Effector memory CD4-positive, alpha-beta T cell (primary cell): ENCODE results near the gene CAPN11.

Source experiments
- DNase-seq, 3 donors: peaks; one replicate each; pipeline ENCODE4 v3.0.0-alpha.2; 2020
- H3K27ac ChIP-seq: 2 replicates; pipeline ENCODE4 v1.7.0; 2013; ENCODE audit warnings: mild to moderate bottlenecking, low read length, moderate library complexity; ENCODE audit not compliant: insufficient read depth, poor library complexity, severe bottlenecking
- H3K27me3 ChIP-seq: replicated peaks from 2 replicates; pipeline ENCODE4 v1.7.0; 2013; ENCODE audit warnings: mild to moderate bottlenecking, low read length; ENCODE audit not compliant: insufficient read depth, control insufficient read depth, poor library complexity, severe bottlenecking
- H3K36me3 ChIP-seq: 2 replicates; pipeline ENCODE4 v1.7.0; 2013; ENCODE audit warnings: mild to moderate bottlenecking, low read length, moderate library complexity; ENCODE audit not compliant: control insufficient read depth, insufficient read depth
- H3K4me1 ChIP-seq: 2 replicates; pipeline ENCODE4 v1.7.0; 2013; ENCODE audit warnings: low read length, mild to moderate bottlenecking; ENCODE audit not compliant: control insufficient read depth, insufficient read depth, poor library complexity, severe bottlenecking
- H3K4me3 ChIP-seq: 2 replicates; pipeline ENCODE4 v1.7.0; 2013; ENCODE audit warnings: low read length, low read depth, mild to moderate bottlenecking; ENCODE audit not compliant: insufficient read depth, poor library complexity, severe bottlenecking
- H3K9me3 ChIP-seq: 2 replicates; pipeline ENCODE4 v1.7.0; 2013; ENCODE audit warnings: mild to moderate bottlenecking, low read length, moderate library complexity; ENCODE audit not compliant: control insufficient read depth
- total RNA-seq, 3 donors: gene quantifications; one replicate each; lab custom pipeline; 2026; lab: John Stamatoyannopoulos, UW

Gene CAPN11
- total RNA-seq: 0 to 1.0 (median 0) reads per million in 3 donors

DNA sequence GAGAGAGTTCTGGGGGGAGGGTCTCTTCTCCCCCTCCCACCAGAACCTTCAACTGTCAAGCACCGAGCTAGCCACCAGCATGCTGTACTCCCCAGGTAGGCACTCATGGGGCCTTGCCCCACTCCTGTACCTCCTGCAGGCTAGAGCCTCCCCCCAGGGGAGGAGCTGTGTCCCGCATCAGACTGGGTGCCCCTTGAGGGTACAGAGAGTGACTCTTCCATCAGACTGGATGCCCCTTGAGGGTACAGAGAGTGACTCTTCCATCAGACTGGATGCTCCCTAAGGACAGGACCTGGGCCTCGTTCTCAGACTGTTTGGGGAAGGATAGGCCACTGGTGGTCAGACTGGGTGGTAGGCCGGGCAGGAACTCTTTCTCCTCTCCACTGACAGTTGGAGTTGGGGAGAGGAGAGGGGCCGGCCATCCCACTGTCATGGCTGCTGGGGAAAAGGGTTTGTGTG lies at the start of gene CAPN11:
TSS of gene CAPN11 (plus strand) at position 51 of the 459 bp plus-strand sequence. CDS start at position 80, 29 bp downstream.
- Histone ChIP-seq H3K27me3 (no peaks in the 10 kb centered on the region), H3K4me3 (no peak within 1 kb of the TSS), H3K36me3 (no peaks in the 10 kb centered on the region), H3K4me1 (no peaks in the 10 kb centered on the region), H3K27ac (no peak within 1 kb of the TSS), H3K9me3 (no peaks in the 10 kb centered on the region)
- DNase-seq: no peak

DNA sequence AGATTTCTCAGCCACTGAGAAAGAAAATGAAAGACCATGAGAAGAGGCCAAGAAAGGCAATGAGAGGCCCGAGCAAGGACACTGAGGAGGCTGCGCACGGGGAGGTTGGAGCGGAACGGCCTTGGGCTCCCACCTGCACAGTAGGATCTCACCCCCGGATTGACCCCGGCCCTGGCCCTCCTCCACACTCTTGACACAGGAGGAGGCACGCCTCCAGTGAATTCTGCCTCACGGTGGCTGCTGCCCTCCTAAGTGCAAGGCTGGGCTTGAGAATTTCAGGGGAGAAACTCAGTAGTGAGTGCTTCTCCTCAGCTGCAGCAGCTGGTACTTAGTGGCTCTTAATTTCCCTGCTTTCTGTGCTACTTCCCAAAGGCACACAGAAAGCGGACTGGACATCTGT lies 49.4 kb upstream of the CAPN11 start:
- Histone ChIP-seq H3K9me3 (no peaks in the 10 kb centered on the region), H3K27ac (no peak overlapping the region), H3K36me3 (peaks cover 49% of the 10 kb centered on the region), H3K4me3 (no peak overlapping the region), H3K4me1 (no peaks in the 10 kb centered on the region), H3K27me3 (no peaks in the 10 kb centered on the region)
- no peak for DNase-seq

DNA sequence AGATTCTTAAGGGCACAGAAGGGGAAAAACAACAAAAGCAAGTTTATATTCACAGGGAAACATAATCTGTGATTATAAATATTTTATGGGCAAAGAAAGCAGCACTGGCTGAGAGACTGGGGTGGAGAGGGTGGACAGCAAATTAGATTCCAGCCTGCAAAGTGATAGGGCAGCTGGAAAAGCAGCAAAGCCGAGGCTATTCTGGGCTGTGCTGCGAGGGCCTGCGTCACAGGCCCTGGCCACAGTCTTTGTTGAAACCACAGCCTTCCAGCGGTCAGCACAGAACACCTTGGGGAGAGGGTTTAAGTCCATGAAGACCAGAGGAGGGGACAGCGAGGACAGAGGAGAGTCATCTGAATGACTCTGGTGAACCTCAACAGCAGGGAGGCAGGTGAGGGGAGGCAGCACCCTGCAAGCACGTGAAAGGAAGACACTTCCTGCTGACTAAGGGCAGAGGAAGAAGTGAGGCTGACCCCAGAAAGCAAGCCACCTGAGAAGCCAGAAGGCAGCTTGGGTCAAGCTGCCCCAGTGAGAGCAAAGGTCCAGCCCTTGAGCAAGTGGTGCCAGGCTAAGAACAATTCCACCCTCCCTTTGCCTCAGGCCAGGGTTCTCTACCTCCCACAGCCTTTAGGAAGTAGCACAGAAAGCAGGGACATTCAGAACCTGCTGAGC lies 48.5 kb upstream of the CAPN11 start:
- Histone ChIP-seq H3K4me1 (no peaks in the 10 kb centered on the region), H3K27ac (no peak overlapping the region), H3K36me3 (peaks cover 53% of the 10 kb centered on the region), H3K9me3 (no peaks in the 10 kb centered on the region), H3K27me3 (no peaks in the 10 kb centered on the region), H3K4me3 (no peak overlapping the region)
- no peak for DNase-seq

DNA sequence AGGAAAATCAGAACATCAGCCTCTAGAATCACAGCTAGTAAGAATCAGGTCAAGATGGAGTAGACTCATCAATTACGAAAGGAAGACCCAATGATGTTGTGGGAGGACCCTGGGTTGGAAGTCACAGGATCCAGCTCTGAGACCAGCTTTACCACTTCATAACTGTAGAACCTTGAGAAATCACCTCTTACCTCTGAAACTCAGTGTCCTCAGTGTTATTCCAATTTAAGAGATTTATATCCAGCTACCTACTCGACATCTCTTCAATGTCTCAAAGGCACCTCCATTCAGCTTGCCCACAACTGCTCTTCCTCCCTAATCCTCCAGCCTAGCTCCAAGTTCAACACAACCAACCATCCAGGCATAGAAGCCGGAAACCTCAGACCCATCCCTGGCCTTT lies 47.7 kb upstream of the CAPN11 start:
- no peaks in the 10 kb centered on the region for H3K4me1 ChIP-seq
- H3K4me3 ChIP-seq: no peak overlapping the region
- DNase-seq: no peak
- H3K9me3 ChIP-seq: no peaks in the 10 kb centered on the region
- no peaks in the 10 kb centered on the region for H3K27me3 ChIP-seq
- H3K36me3 ChIP-seq: peaks cover 56% of the 10 kb centered on the region
- H3K27ac ChIP-seq: no peak overlapping the region

DNA sequence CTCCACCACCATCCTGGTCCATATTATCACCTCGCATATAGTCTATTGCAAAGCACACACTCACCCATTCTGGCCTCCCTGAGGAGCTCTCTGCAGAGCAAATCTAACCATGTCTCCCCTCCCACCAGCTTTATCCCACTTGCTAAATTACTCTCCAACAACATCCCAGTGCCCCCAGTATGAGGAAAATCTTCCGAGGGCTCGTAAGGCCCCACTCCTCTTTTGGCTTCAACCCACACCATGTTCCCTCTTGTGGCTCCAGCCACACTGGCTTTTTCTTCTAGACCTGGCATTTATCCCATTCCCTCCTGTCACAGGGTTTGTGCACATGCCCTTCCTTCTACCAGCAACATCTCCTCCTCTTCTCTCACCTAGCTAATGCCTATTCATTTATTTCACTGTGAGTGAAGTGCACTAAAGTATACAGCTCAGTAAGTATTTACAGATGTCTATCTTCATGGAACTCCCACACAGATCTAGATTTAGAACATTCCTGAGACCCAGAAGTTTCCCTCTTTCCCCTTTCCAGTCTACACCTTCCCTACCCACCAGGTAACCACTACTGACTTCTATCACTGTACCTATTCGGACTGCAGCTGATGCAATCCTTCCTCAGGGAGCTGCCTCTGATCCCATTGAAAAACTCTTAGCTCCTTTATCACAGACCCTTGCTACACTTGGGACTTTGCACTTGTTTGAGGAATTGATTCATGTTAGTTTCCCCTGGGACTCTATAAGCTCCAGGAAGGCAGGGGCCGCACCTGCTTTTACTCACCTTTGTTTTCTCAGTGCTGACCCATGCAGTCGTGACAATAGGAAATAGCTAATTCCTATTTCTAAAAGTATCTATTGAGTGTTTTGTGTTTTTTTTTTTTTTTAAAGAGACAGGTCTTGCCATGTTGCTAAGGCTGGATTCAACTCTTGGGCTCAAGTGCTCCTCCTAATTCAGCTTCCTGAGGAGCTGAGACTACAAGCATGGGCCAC lies 46.9 kb upstream of the CAPN11 start:
- no peaks in the 10 kb centered on the region for H3K27me3 ChIP-seq
- H3K36me3 ChIP-seq: peaks cover 56% of the 10 kb centered on the region
- no peaks in the 10 kb centered on the region for H3K9me3 ChIP-seq
- H3K4me1 ChIP-seq: peaks cover 3% of the 10 kb centered on the region
- no peak overlapping the region for H3K27ac ChIP-seq
- no peak overlapping the region for H3K4me3 ChIP-seq
- no peak for DNase-seq

DNA sequence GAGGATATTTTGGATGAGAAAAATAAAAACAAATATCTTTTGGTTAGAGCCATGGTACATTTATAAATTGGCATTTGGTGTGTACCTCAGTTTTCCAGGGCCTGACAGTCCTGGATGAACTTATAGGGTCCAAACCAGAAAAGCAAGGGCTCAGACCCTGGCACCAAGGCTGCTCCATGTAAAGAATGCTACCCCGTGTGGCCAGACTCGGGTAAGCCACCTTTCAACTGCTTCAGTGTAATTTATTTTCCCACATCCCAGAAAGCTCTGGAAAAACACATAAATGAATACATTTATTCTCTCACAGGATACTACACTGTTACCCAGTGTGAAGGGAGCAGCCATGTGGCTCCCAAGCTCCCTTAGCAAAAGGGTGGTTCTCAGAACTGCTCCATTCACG lies 45.2 kb upstream of the CAPN11 start:
- peaks cover 8% of the 10 kb centered on the region for H3K4me1 ChIP-seq
- no peaks in the 10 kb centered on the region for H3K9me3 ChIP-seq
- H3K36me3 ChIP-seq: peaks cover 56% of the 10 kb centered on the region
- H3K27ac ChIP-seq: no peak overlapping the region
- no peak overlapping the region for H3K4me3 ChIP-seq
- no peaks in the 10 kb centered on the region for H3K27me3 ChIP-seq
- no peak for DNase-seq

DNA sequence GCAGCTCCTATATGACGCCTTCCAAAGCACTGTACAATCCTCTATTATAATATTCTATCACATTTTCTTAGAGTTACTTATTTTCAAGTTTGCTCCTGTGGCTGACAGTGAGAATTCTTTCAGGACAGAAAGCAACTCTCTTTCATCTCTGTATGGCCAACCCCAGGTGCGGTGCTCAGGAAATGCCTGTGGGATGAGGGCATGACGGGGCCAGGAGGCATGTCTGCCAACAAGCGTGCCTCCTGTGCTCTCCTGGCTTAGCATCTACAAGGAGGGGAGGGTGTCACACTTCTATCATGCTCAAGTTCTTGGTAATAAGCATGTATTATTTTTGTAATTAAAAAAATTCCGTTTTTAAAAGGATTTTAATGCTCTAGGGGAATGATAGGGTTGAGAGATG lies 42.8 kb upstream of the CAPN11 start:
- Histone ChIP-seq H3K27ac (no peak overlapping the region), H3K27me3 (no peaks in the 10 kb centered on the region), H3K9me3 (no peaks in the 10 kb centered on the region), H3K4me1 (peaks cover 8% of the 10 kb centered on the region), H3K4me3 (no peak overlapping the region), H3K36me3 (peaks cover 40% of the 10 kb centered on the region)
- no peak for DNase-seq

DNA sequence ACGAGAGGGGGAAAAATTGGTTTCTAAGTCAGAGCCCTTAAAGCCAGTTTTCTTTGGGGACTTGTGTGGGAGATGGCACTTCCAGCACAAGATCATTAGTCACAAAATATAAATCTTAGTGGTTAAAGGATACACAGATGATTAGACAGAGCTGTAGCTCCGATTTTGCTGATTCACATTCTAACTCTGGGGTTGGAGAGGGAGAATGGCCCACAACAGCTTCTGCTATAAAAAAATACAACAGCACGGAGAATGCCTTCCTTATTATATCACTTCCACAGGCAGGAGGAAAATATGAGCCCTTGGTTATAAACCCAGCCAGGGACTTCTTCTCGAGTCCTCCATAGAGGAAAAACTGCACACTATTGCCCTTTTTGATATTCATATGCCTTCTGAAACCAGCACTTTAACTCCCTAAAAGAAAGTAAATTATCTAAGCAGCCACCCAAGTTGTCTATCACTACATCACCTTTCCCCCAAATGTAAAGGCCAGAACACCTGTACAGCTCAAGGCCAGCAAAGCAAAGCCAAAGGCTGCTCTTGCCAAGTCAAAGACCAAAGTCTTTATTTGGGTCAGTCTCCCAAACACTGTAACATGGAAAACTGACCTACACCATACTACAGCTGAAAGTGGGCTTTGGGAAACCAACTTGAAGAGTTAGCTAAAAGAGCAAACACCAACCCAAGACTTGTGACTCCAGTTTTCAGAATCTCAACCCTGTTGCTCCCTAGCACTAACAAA lies 41.8 kb upstream of the CAPN11 start:
- Histone ChIP-seq H3K27me3 (no peaks in the 10 kb centered on the region), H3K4me3 (no peak overlapping the region), H3K27ac (no peak overlapping the region), H3K36me3 (peaks cover 31% of the 10 kb centered on the region), H3K9me3 (no peaks in the 10 kb centered on the region), H3K4me1 (peaks cover 11% of the 10 kb centered on the region)
- DNase-seq: no peak

DNA sequence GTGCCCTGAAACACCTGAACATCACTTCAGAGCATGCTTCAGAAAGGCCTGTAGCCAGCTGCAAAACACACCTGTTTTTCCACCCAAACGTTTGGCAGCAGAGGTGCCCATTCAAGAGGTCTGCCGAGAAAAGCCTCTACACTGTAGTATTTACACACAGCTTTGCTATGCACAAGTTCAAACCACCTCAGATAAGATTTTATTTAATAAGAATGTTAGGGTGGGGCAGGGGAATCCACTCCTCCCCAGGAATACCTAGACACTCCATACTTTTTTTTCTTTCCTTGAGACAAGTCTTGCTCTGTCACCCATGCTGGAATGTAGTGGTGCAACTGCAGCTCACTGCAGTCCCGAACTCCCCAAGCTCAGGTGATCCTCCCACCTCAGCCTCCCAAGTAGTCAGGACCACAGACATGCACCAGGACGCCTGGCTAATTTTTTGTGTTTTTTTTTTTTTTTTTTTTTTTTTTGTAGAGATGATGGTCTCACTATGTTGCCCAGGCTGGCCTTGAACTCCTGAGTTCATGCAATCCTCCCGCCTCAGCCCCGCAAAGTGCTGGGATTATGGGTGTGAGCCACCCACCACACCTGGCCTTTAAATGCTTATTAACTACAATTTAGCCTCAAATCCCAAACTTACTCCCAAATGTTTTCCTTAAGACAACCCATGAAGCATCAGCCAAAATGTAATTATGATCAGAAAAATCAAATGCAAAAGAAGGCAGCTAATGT lies 41.1 kb upstream of the CAPN11 start:
- Histone ChIP-seq H3K4me1 (peaks cover 16% of the 10 kb centered on the region), H3K27ac (no peak overlapping the region), H3K36me3 (peaks cover 24% of the 10 kb centered on the region), H3K27me3 (no peaks in the 10 kb centered on the region), H3K9me3 (no peaks in the 10 kb centered on the region), H3K4me3 (no peak overlapping the region)
- DNase-seq: no peak
